Measurements from ENCODE around the gene SAMD5. TPM values are rescaled to one million over a fixed set of nuclear protein-coding genes. Genes with fewer than 3 reads are reported as not detected.

SAMD5 gene
- polyA plus RNA-seq, 1 experiment = 3.1 TPM

GRCh38 chr6:147504848-147505247 lies 3.6 kb upstream of the SAMD5 start:
- no peak overlapping the region for H3K4me3 ChIP-seq (ENCODE audit: low read depth, low read length)
- no peaks in the 10 kb centered on the region for H3K9me3 ChIP-seq (ENCODE audit: control insufficient read depth, insufficient read depth, low read length)
- POLR2A ChIA-PET = no interaction called here
- H3K27ac ChIP-seq (ENCODE audit: low read depth, low read length) = no peak overlapping the region
- no peak for TF ChIP-seq CTCF (IDR thresholded peaks at IDR 0.05; ENCODE audit: low read depth, low read length)
- CTCF ChIA-PET = interaction anchor here (0.6 to 2.2 kb wide), 3 partner anchors 661 to 739 kb away, joined by 3 to 12 read pairs (median 3); no protein-coding TSS in a partner anchor
- no peak for DNase-seq (ENCODE audit: low read depth, low spot score)
- peaks cover 30% of the 10 kb centered on the region for H3K27me3 ChIP-seq (ENCODE audit: control insufficient read depth, insufficient read depth, low read length)

DNA sequence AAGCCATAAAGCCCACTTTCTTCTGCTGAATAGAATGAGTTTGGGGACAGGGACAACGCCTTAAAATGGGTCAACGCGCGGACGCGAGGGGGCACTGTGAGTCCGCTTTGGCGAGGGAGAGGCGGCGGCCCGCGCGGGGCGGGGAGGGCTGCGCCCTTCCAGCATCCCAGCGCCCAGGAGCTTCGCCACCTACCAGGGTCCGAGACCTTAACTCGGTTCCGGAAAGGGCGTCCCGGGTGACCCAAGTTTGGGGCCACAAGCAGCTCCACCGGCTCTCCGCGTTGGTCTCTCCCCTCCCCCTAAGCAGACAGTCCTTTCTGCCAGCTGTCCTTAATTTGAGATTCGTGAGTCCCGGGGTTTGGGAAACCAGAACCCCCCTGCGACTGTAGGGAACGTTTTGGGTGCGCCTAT lies 1.8 kb upstream of the SAMD5 start:
- POLR2A ChIA-PET = interaction anchor here (0.6 to 0.7 kb wide), 2 partner anchors 671 to 1833 kb away, joined by 3 to 4 read pairs; no protein-coding TSS in a partner anchor

DNA sequence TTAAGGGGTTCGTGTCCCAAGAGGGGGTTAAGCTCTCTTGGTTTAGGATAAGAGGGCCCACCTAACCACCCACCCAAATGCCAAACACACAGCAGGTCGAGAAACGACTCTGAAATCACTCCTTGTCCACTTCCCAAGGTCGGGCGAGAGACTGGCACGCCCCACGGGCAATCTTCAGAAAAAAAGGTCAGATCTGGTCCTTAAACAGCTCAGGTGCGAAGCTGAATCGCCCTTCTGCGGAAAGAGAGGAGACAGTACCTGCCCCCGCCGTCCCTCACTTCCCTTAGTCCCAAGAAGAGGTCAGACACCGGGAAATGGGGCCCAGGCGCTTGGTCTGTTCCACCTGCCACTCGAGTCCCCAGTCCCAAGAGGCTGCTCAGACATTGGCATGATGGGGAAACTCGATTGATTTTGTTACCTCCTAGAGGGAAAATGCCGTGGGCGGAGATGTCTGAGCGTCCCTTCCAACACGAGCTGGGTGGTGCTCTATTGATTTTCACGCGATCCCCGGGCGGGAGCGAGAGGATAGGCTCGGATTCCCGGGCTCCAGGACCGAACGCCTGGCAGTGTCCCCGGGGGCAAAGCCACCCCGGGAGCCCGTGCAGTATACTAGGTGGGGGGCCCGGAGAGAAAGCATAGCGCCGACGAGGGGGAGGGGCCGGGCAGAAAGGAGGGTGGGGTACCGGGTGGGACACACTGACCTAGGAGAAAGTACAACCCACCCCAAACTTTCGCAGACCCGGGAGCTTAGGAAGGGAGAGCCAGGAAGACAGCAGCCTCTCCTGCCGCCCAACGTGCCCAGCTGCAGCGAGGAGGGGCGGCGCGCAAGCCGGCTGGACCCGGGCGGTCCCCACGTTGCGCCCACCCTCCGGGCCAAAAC lies 1.1 kb upstream of the SAMD5 start:
- CTCF ChIA-PET = interaction anchor here (0.5 to 2.8 kb wide), 52 partner anchors 8 to 965 kb away, joined by 3 to 76 read pairs (median 4); no protein-coding TSS in a partner anchor
- H3K27me3 ChIP-seq (ENCODE audit: control insufficient read depth, insufficient read depth, low read length) = peaks cover 40% of the 10 kb centered on the region
- H3K4me3 ChIP-seq (ENCODE audit: low read depth, low read length) = peak overlapping the region; percentile 72
- H3K27ac ChIP-seq (ENCODE audit: low read depth, low read length) = no peak overlapping the region
- TF ChIP-seq CTCF (IDR thresholded peaks at IDR 0.05; ENCODE audit: low read depth, low read length) = no peak
- DNase-seq (ENCODE audit: low read depth, low spot score) = no peak
- POLR2A ChIA-PET = interaction anchor here (0.6 to 0.7 kb wide), 2 partner anchors 670 to 1833 kb away, joined by 3 to 4 read pairs; no protein-coding TSS in a partner anchor
- H3K9me3 ChIP-seq (ENCODE audit: control insufficient read depth, insufficient read depth, low read length) = no peaks in the 10 kb centered on the region

More for the DNA sequence above, 1.8 kb upstream of the SAMD5 start:
- DNase-seq (ENCODE audit: low read depth, low spot score) = no peak
- Histone ChIP-seq H3K27me3 (ENCODE audit: control insufficient read depth, insufficient read depth, low read length) (peaks cover 40% of the 10 kb centered on the region), H3K4me3 (ENCODE audit: low read depth, low read length) (peak overlapping the region; percentile 72), H3K27ac (ENCODE audit: low read depth, low read length) (no peak overlapping the region), H3K9me3 (ENCODE audit: control insufficient read depth, insufficient read depth, low read length) (no peaks in the 10 kb centered on the region)
- TF ChIP-seq CTCF (IDR thresholded peaks at IDR 0.05; ENCODE audit: low read depth, low read length) = peak; percentile 89
- CTCF ChIA-PET = interaction anchor here (0.5 to 2.8 kb wide), 55 partner anchors 8 to 966 kb away, joined by 3 to 76 read pairs (median 4); no protein-coding TSS in a partner anchor

DNA sequence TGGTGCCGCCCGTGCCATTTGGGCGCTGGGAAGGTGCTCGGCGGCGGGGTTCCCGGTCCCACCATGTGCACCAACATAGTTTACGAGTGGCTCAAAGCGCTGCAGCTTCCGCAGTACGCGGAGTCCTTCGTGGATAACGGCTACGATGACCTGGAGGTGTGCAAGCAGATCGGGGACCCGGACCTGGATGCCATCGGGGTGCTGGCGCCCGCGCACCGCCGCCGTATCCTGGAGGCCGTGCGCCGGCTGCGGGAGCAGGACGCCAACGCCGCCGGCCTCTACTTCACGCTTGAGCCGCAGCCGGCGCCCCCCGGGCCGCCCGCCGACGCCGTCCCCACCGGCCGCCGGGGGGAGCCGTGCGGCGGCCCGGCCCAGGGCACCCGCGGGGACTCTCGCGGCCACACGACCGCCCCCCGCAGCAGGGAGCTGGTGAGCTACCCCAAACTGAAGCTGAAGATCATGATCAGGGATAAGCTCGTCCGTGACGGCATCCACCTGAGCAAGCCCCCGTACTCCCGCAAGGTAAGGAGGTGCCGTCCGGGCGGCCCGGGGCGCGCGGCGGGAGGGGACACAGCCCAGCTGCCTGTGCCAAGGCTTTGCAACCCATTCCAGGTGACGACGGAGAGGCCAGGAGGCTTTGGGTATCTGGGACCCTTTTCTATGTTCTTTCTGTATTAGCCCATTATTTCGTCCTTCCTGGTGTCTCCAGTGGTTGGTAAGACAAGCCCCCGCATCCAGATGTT lies 547 bp downstream of the SAMD5 start:
- no peak for TF ChIP-seq CTCF (IDR thresholded peaks at IDR 0.05; ENCODE audit: low read depth, low read length)
- CTCF ChIA-PET = interaction anchor here (0.9 to 1.6 kb wide), 2 partner anchors 11 to 657 kb away, joined by 3 to 7 read pairs; no protein-coding TSS in a partner anchor
- POLR2A ChIA-PET = no interaction called here
- no peak for DNase-seq (ENCODE audit: low read depth, low spot score)
- H3K9me3 ChIP-seq (ENCODE audit: control insufficient read depth, insufficient read depth, low read length) = no peaks in the 10 kb centered on the region
- no peak overlapping the region for H3K27ac ChIP-seq (ENCODE audit: low read depth, low read length)
- peak overlapping the region; percentile 72 for H3K4me3 ChIP-seq (ENCODE audit: low read depth, low read length)
- peaks cover 34% of the 10 kb centered on the region for H3K27me3 ChIP-seq (ENCODE audit: control insufficient read depth, insufficient read depth, low read length)

Measured in AG04450 (cell line).